ENCODE measurements around the gene SEMA4D.

The SEMA4D gene

DNA sequence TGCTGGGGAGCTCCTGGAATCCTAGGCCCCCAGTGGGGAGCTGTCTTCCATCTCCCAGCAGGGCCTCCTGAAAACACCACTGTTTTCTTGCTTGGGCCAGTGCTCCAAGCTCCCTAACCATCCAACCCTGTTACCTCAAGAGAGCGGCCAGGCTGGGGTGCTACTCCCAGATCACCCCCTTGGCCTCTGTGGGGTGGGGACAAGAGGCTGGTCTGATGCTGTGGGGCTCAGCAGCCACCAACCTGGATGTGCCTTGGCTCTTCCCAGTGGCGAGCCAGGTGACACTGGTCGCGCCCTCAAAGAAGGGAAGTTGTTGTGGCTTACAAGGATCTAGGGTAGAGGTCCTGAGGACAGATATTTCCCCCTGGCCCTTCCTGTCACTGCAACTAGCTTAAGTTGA lies 130.6 kb downstream of the SEMA4D start:
- in situ Hi-C loops (cut with HindIII; ENCODE audit: low pct_ligation_motif_present, low sequenced_read_pairs): no loop called here
- Histone ChIP-seq H3K4me3 (ENCODE audit: low read depth, low read length) (no peak overlapping the region), H3K36me3 (replicated peaks) (no peaks in the 10 kb centered on the region), H3K27me3 (replicated peaks) (no peaks in the 10 kb centered on the region), H3K27ac (no peak overlapping the region)
- TF ChIP-seq CTCF (IDR thresholded peaks at IDR 0.05; ENCODE audit: low read depth, low read length, missing control alignments): no peak
- no peak for DNase-seq

DNA sequence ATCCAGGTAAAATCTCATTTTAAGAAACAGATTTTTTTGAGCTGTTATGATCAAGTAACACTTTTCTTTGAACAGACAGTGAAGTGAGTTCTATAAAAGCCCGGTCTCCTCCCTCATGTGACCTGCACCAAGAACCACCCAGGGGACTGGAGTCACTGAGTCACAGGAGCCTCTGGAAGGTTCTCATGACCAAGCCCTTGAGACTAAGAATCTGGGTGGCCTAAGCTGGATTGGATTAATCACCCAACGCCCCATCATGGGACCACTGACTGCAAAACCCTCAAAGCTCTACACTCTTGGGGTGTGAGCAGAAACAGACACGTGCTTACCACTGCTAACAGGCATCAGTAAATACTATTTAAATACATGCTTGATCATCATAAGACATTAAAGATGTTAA lies 131.2 kb downstream of the SEMA4D start:
- Histone ChIP-seq H3K27me3 (replicated peaks) (no peaks in the 10 kb centered on the region), H3K4me3 (ENCODE audit: low read depth, low read length) (no peak overlapping the region), H3K36me3 (replicated peaks) (peaks cover 4% of the 10 kb centered on the region), H3K27ac (no peak overlapping the region)
- peak; percentile 8 for DNase-seq
- TF ChIP-seq CTCF (IDR thresholded peaks at IDR 0.05; ENCODE audit: low read depth, low read length, missing control alignments): no peak
- in situ Hi-C loops (cut with HindIII; ENCODE audit: low pct_ligation_motif_present, low sequenced_read_pairs): no loop called here

GRCh38 chr9:89365532-89365912 lies 132.4 kb downstream of the SEMA4D start:
- H3K4me3 ChIP-seq (ENCODE audit: low read depth, low read length): no peak overlapping the region
- DNase-seq: no peak
- in situ Hi-C loops (cut with HindIII; ENCODE audit: low pct_ligation_motif_present, low sequenced_read_pairs): no loop called here
- no peak overlapping the region for H3K27ac ChIP-seq
- TF ChIP-seq CTCF (IDR thresholded peaks at IDR 0.05; ENCODE audit: low read depth, low read length, missing control alignments): no peak
- no peaks in the 10 kb centered on the region for H3K27me3 ChIP-seq (replicated peaks)
- peaks cover 13% of the 10 kb centered on the region for H3K36me3 ChIP-seq (replicated peaks)

DNA sequence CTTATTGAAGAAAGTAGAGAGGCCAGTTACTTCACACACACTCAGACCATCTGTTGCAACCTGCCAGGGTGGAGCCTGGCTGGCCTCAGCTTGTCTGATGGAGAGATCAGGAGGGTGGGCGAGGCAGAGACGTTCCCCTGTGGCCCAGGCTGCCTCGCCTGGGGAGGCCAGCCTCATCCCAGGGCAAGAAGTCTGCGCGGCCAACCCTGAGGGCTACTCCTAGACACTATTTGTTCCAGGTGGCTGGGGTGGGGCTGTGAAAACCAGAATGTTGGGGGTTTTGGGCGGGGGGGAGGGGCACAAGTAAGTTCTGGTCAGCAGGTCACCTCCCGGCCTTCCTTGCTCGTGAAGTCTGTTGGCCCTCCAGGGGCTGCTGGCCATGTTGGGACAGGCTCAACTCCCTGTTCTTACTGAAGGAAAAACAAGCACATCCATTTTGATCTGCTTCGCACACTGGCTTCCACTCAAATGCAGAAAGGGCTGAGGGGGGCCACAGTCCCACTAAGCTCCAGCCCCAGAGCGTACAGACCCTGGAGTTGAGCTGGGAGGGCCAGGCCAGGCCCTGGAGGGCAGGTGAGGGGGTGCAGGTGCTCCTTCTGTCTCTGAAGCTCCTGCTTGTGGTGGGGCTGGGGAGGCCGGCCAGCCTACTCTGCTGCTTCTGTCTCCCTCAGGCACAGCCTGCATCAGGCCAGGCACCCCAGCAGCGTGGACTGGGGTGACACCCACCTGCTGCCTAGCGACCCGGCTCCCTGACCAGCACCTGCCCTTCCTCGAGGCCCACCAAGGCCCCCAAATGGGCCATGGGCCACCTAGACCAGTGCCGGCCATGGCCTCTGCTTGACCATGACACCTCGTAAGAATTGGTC lies 133.0 kb downstream of the SEMA4D start:
- DNase-seq: no peak
- Histone ChIP-seq H3K36me3 (replicated peaks) (peaks cover 16% of the 10 kb centered on the region), H3K27ac (no peak overlapping the region), H3K4me3 (ENCODE audit: low read depth, low read length) (no peak overlapping the region), H3K27me3 (replicated peaks) (no peaks in the 10 kb centered on the region)
- no peak for TF ChIP-seq CTCF (IDR thresholded peaks at IDR 0.05; ENCODE audit: low read depth, low read length, missing control alignments)
- in situ Hi-C loops (cut with HindIII; ENCODE audit: low pct_ligation_motif_present, low sequenced_read_pairs): no loop called here

- TF ChIP-seq CTCF (IDR thresholded peaks at IDR 0.05; ENCODE audit: low read depth, low read length, missing control alignments): no peak
- H3K36me3 ChIP-seq (replicated peaks): peaks cover 22% of the 10 kb centered on the region
- DNase-seq: no peak
- H3K27me3 ChIP-seq (replicated peaks): no peaks in the 10 kb centered on the region
- in situ Hi-C loops (cut with HindIII; ENCODE audit: low pct_ligation_motif_present, low sequenced_read_pairs): no loop called here
- H3K27ac ChIP-seq: no peak overlapping the region
- no peak overlapping the region for H3K4me3 ChIP-seq (ENCODE audit: low read depth, low read length)
Measured at GRCh38 chr9:89363921-89364665, 133.8 kb downstream of the SEMA4D start.

Measured in brain microvascular endothelial cell (primary cell).